Panc1 (cell line): ENCODE data around the gene AMIGO2.
"Not testable (repeated sequence)": the region's sequence is repeated elsewhere in the genome, so short reads cannot be mapped to it uniquely, and the experiment has no call there.

Experiments
- CTCF ChIP-seq: fragments of 450-650 bp; IDR thresholded peaks from 2 replicates; pipeline ENCODE4 v1.5.1; 2017; ENCODE audit warnings: mild to moderate bottlenecking
- POLR2AphosphoS5 ChIP-seq: IDR thresholded peaks from 2 replicates; pipeline ENCODE4 v1.6.1; 2012; ENCODE audit warnings: mild to moderate bottlenecking, low read depth, low read length, moderate library complexity
- REST ChIP-seq, 2 experiments: IDR thresholded peaks; 2 replicates each; pipeline ENCODE4 v1.6.1; 2011 to 2012; ENCODE audit warnings: low read depth in 2 of 2, control low read depth in 1 of 2, low read length in 1 of 2, mild to moderate bottlenecking in 1 of 2, moderate library complexity in 1 of 2; ENCODE audit not compliant: insufficient read depth in 1 of 2
- TCF7L2 ChIP-seq: IDR thresholded peaks from 2 replicates; pipeline ENCODE4 v1.6.1; 2011; ENCODE audit warnings: mild to moderate bottlenecking, low read depth, low read length, inconsistent platforms

- TF ChIP-seq CTCF; POLR2AphosphoS5; REST (IDR thresholded peaks at IDR 0.05; ENCODE audit: insufficient read depth in 1 of 2, low read depth in 2 of 2, low read length in 1 of 2); TCF7L2: not testable (repeated sequence)
Measured at GRCh38 chr12:47117305-47117704, 37.5 kb upstream of the AMIGO2 start.
